ENCODE data around the gene CAPN11.

DNA sequence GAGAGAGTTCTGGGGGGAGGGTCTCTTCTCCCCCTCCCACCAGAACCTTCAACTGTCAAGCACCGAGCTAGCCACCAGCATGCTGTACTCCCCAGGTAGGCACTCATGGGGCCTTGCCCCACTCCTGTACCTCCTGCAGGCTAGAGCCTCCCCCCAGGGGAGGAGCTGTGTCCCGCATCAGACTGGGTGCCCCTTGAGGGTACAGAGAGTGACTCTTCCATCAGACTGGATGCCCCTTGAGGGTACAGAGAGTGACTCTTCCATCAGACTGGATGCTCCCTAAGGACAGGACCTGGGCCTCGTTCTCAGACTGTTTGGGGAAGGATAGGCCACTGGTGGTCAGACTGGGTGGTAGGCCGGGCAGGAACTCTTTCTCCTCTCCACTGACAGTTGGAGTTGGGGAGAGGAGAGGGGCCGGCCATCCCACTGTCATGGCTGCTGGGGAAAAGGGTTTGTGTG is at the start of gene CAPN11:
- TF ChIP-seq, protein P1, sequence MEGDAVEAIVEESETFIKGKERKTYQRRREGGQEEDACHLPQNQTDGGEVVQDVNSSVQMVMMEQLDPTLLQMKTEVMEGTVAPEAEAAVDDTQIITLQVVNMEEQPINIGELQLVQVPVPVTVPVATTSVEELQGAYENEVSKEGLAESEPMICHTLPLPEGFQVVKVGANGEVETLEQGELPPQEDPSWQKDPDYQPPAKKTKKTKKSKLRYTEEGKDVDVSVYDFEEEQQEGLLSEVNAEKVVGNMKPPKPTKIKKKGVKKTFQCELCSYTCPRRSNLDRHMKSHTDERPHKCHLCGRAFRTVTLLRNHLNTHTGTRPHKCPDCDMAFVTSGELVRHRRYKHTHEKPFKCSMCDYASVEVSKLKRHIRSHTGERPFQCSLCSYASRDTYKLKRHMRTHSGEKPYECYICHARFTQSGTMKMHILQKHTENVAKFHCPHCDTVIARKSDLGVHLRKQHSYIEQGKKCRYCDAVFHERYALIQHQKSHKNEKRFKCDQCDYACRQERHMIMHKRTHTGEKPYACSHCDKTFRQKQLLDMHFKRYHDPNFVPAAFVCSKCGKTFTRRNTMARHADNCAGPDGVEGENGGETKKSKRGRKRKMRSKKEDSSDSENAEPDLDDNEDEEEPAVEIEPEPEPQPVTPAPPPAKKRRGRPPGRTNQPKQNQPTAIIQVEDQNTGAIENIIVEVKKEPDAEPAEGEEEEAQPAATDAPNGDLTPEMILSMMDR (IDR thresholded peaks at IDR 0.05; ENCODE audit: low read depth, low read length, missing input control), result no peak
- no peak for TF ChIP-seq FOXA2 (IDR thresholded peaks at IDR 0.05)
- TF ChIP-seq RAD21 (IDR thresholded peaks at IDR 0.05), result no peak
- TF ChIP-seq JUND (IDR thresholded peaks at IDR 0.05), result no peak
- no peak for TF ChIP-seq GABPA (IDR thresholded peaks at IDR 0.05 in 1 of 2, conservative IDR thresholded peaks at IDR 0.05 in 1 of 2)

Data from liver (tissue), 3 donors.